Natural killer cell (primary cell): ENCODE data around the gene GRIFIN. TPM values are rescaled to one million over a fixed set of nuclear protein-coding genes. Genes with fewer than 3 reads are reported as not detected.
A peak's percentile ranks its signal among the peaks of the same experiment; 100 is the strongest.

Source experiments
- ATAC-seq, 3 donors: fragments of 150-1000 bp in 2 of 3; fragments of 200-7000 bp in 1 of 3; cut with Tn5 transposase; 1 replicate in 1 of 3; 2 replicates in 2 of 3; pipeline ENCODE4 v1.10.0; 2021; ENCODE audit warnings: mild to moderate bottlenecking in 2 of 3, moderate library complexity in 2 of 3
- DNase-seq, 2 donors: peaks; one replicate each; pipeline versions ENCODE4 v3.0.0 to v3.0.0-alpha.2; 2013 to 2021; ENCODE audit warnings: mixed read lengths in 1 of 2
- H3K27ac ChIP-seq: one replicate; pipeline ENCODE4 v1.5.1; 2013; ENCODE audit warnings: mild to moderate bottlenecking, low read length
- H3K27me3 ChIP-seq: one replicate; pipeline ENCODE4 v1.6.1; 2013; ENCODE audit warnings: low read length; ENCODE audit not compliant: control insufficient read depth, insufficient read depth
- H3K36me3 ChIP-seq: one replicate; pipeline ENCODE4 v1.6.1; 2013; ENCODE audit warnings: low read length; ENCODE audit not compliant: control insufficient read depth, insufficient read depth
- H3K4me1 ChIP-seq: one replicate; pipeline ENCODE4 v1.6.1; 2013; ENCODE audit warnings: low read length; ENCODE audit not compliant: control insufficient read depth, insufficient read depth
- H3K4me3 ChIP-seq: one replicate; pipeline ENCODE4 v1.5.1; 2013; ENCODE audit warnings: low read length
- H3K9me3 ChIP-seq: one replicate; pipeline ENCODE4 v1.6.1; 2013; ENCODE audit warnings: low read length; ENCODE audit not compliant: control insufficient read depth, insufficient read depth
- H3K27ac Mint-ChIP-seq, 2 donors: one replicate each; pipeline ENCODE4 v1.8.0; 2022; ENCODE audit warnings: mild to moderate bottlenecking in 2 of 2, mixed read lengths in 2 of 2, moderate library complexity in 1 of 2
- H3K27me3 Mint-ChIP-seq, 2 donors: one replicate each; pipeline ENCODE4 v1.8.0; 2022; ENCODE audit warnings: low read depth in 2 of 2, mixed read lengths in 2 of 2
- H3K36me3 Mint-ChIP-seq: one replicate; pipeline ENCODE4 v1.8.0; 2022; ENCODE audit warnings: mixed read lengths
- H3K4me1 Mint-ChIP-seq, 2 donors: one replicate each; pipeline ENCODE4 v1.8.0; 2022; ENCODE audit warnings: mixed read lengths in 2 of 2
- H3K4me3 Mint-ChIP-seq: one replicate; pipeline ENCODE4 v1.8.0; 2022; ENCODE audit warnings: mild to moderate bottlenecking, moderate library complexity, mixed read lengths
- H3K9me3 Mint-ChIP-seq, 2 donors: one replicate each; pipeline ENCODE4 v1.8.0; 2022; ENCODE audit warnings: mixed read lengths in 2 of 2
- WGBS: methylation state at CpG from one replicate; pipeline ENCODE4 v1.1.7; 2013; ENCODE audit warnings: missing lambda C conversion rate; ENCODE audit not compliant: insufficient coverage; 5-methylcytosine and 5-hydroxymethylcytosine counted together
- intact Hi-C: fragments of 100-400 bp; cut with micrococcal nuclease; formaldehyde crosslinking; loops from one replicate; pipeline ENCODE4 v1.14.2; 2022
- total RNA-seq, 4 donors: library from RNA; stranded (reverse); fragments of 120-200 nt in 1 of 4; gene quantifications; one replicate each; pipeline versions ENCODE4 v1.2.3 to v1.2.4, GENCODE V29; 2013 to 2022
- TF ChIP-seq, protein P1 (sequence below): fragments of 200-600 bp; IDR thresholded peaks from one replicate; pipeline ENCODE4 v1.8.0; 2022; ENCODE audit warnings: antibody characterized with exemption

Gene GRIFIN
- total RNA-seq, 3 donors from 2014 or later (not counting 1 experiment from before 2014, with no cell fraction given), result not detected

DNA sequence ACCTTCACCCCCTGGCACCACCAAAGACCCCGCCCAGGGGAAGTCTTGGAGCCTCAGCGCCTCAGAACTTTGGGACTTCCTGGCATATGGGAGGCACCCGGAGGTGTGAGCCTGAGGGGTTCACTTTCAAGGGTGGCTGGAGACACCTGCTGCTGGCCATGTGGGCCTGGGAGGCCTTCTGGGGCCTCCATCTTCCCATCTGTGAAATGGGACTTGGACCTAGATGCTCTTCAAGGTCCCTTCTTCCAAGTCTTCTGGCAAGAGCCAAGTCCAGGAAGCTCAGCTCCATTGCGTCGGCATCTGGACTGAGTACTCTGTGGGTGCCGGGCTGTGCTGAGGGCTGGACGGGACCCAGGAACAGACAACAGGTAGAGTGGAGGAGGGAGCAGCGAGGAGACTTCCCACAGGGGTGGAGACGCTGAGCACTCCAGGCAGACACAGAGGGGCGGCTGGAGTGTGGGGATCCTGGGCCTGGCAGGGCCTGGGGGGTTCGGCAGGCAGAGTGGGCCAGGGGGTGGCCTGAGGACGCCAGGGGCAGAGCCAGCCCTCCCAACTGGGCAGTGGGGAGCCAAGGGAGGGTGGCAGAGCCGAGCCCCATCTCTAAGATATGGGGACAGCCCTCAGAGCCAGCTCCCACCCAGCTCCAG lies 34.1 kb upstream of the GRIFIN start:
- no peak for ATAC-seq
- Mint-ChIP-seq H3K36me3 (no peaks in the 10 kb centered on the region), H3K4me1 (peaks cover 37 to 58% of the 10 kb centered on the region in 2 donors), H3K9me3 (no peaks in the 10 kb centered on the region), H3K27me3 (no peaks in the 10 kb centered on the region), H3K4me3 (peak overlapping the region; percentile 85), H3K27ac (peak overlapping the region in 1 of 2 donors; percentile 95)
- Histone ChIP-seq H3K27ac (peak overlapping the region; percentile 90), H3K27me3 (no peaks in the 10 kb centered on the region), H3K36me3 (no peaks in the 10 kb centered on the region), H3K4me1 (peaks cover 69% of the 10 kb centered on the region), H3K9me3 (no peaks in the 10 kb centered on the region), H3K4me3 (no peak overlapping the region)
- intact Hi-C loops, result loop anchor here (5.0 kb wide), 1 partner anchor 93 kb away; no protein-coding TSS in a partner anchor
- TF ChIP-seq, protein P1, sequence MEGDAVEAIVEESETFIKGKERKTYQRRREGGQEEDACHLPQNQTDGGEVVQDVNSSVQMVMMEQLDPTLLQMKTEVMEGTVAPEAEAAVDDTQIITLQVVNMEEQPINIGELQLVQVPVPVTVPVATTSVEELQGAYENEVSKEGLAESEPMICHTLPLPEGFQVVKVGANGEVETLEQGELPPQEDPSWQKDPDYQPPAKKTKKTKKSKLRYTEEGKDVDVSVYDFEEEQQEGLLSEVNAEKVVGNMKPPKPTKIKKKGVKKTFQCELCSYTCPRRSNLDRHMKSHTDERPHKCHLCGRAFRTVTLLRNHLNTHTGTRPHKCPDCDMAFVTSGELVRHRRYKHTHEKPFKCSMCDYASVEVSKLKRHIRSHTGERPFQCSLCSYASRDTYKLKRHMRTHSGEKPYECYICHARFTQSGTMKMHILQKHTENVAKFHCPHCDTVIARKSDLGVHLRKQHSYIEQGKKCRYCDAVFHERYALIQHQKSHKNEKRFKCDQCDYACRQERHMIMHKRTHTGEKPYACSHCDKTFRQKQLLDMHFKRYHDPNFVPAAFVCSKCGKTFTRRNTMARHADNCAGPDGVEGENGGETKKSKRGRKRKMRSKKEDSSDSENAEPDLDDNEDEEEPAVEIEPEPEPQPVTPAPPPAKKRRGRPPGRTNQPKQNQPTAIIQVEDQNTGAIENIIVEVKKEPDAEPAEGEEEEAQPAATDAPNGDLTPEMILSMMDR, result no peak
- 78% methylated on average over 13 of the region's 13 CpGs for WGBS
- no peak for DNase-seq

DNA sequence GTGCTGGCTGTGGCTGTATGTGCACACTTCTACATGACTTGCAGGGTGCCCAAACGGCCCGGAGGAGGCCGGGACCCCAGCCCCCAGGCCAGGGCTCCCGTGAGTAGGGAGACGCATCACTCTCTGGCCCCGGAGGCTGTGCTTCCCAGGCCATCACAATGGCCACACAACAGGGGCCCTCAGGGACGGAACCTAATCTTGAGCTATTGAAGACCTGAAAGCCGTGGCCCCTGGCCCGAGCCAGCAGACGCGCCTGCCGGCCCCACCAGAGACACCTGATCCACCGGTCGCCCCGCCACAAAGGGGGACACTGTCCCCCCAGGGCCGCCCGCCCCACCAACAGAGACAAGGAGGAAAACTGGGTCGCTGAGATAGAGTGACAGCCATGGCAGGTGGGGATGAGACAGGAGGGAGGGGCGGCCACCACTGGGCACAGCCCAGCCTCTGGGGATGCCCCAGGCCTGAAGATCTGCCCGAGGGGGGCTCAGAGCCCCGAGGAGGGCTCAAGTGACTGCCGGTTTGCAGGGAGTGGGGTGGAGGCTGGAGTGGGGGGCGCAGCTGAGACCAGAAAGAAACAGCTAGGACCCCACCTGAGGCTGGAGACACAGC lies 33.2 kb upstream of the GRIFIN start:
- peak overlapping the region; percentile 90 for H3K27ac ChIP-seq
- Mint-ChIP-seq H3K4me1 (peaks cover 37 to 58% of the 10 kb centered on the region in 2 donors), H3K27me3 (no peaks in the 10 kb centered on the region), H3K36me3 (no peaks in the 10 kb centered on the region), H3K4me3 (peak overlapping the region; percentile 76), H3K9me3 (no peaks in the 10 kb centered on the region), H3K27ac (peak overlapping the region in 1 of 2 donors; percentile 95)
- no peak for ATAC-seq
- H3K9me3 ChIP-seq, result no peaks in the 10 kb centered on the region
- H3K4me3 ChIP-seq, result no peak overlapping the region
- 59% methylated on average over 23 of the region's 23 CpGs for WGBS
- TF ChIP-seq, protein P1, result no peak
- H3K4me1 ChIP-seq, result peaks cover 69% of the 10 kb centered on the region
- DNase-seq, result peak in 1 of 2 donors; percentile 36
- no peaks in the 10 kb centered on the region for H3K27me3 ChIP-seq
- no peaks in the 10 kb centered on the region for H3K36me3 ChIP-seq
- intact Hi-C loops, result no loop called here

DNA sequence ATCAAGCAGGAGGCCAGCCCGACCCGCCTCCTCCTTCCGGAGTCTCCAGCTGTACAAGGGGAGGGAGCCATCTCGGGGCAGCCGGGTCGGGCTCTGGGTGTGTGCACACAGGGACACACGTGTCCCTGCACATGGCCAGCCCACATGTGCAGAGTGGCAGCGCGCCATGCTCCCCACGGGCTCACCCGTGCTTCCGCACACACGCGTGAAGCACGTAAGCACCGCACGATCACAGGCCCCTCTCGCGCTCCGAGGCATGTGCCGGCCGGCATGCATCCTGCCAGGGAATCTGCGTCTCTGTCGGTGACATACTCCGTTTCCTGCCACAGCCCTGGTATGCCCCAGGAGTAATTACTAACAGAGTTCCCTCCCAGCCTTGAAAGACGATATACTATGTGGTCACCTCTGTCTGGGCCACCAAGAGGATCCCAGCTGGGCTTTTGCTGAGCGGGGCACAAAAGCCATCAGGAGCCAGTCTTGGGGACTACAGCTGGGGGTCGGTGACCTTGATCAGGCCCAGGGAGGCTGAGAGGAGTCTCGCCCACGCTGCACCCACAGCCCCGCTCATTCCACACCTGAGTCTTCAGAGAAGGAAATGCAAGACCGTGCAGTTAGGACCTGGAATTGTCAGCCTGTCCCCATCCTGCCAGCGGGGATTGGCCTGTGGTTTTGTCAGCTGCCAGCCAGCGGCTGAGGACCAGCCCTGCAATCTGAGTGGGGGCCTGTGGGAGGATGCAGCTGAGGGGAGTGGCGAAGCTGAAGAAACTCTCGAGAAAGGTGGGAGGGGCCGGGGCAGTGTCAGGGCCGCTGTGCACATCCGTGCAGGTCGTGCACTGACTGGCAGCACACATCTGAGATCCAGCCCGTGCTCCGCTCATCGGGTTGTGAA lies 32.4 kb upstream of the GRIFIN start:
- no peaks in the 10 kb centered on the region for H3K27me3 Mint-ChIP-seq
- peaks cover 37 to 61% of the 10 kb centered on the region in 2 donors for H3K4me1 Mint-ChIP-seq
- Histone ChIP-seq H3K27ac (peak overlapping the region; percentile 90), H3K9me3 (no peaks in the 10 kb centered on the region), H3K4me3 (peak overlapping the region; percentile 12), H3K27me3 (no peaks in the 10 kb centered on the region), H3K4me1 (peaks cover 64% of the 10 kb centered on the region), H3K36me3 (no peaks in the 10 kb centered on the region)
- no peaks in the 10 kb centered on the region for H3K36me3 Mint-ChIP-seq
- no peaks in the 10 kb centered on the region for H3K9me3 Mint-ChIP-seq
- DNase-seq (peak; percentile 72 to 94), ATAC-seq (peak; percentile 49 to 68 (median 61))
- H3K27ac Mint-ChIP-seq, result peak overlapping the region in 1 of 2 donors; percentile 95
- peak overlapping the region; percentile 76 for H3K4me3 Mint-ChIP-seq
- intact Hi-C loops, result loop anchor here (1.0 kb wide), 1 partner anchor 22 kb away; no protein-coding TSS in a partner anchor
- 6% methylated on average over 43 of the region's 43 CpGs for WGBS
- TF ChIP-seq, protein P1, result no peak
